Cardiac fibroblast (primary cell): ENCODE results near the gene IGF2R.
A peak's percentile ranks its signal among the peaks of the same experiment; 100 is the strongest.

Experiments
- DNase-seq, 2 donors: peaks; one replicate each; pipeline versions ENCODE4 v3.0.0 to v3.0.0-alpha.2; 2010; ENCODE audit warnings: low read depth in 2 of 2
- H3K4me3 ChIP-seq, 2 donors: replicated peaks in 1 of 2; 1 replicate in 1 of 2; 2 replicates in 1 of 2; pipeline ENCODE4 v1.5.1; 2011; ENCODE audit warnings: low read depth in 2 of 2, low read length in 2 of 2, mild to moderate bottlenecking in 2 of 2, moderate library complexity in 1 of 2
- TF ChIP-seq, protein P1 (sequence below): IDR thresholded peaks from one replicate; pipeline ENCODE4 v1.5.1; 2011; ENCODE audit warnings: low read depth, mild to moderate bottlenecking, low read length, inconsistent platforms

The IGF2R gene

DNA sequence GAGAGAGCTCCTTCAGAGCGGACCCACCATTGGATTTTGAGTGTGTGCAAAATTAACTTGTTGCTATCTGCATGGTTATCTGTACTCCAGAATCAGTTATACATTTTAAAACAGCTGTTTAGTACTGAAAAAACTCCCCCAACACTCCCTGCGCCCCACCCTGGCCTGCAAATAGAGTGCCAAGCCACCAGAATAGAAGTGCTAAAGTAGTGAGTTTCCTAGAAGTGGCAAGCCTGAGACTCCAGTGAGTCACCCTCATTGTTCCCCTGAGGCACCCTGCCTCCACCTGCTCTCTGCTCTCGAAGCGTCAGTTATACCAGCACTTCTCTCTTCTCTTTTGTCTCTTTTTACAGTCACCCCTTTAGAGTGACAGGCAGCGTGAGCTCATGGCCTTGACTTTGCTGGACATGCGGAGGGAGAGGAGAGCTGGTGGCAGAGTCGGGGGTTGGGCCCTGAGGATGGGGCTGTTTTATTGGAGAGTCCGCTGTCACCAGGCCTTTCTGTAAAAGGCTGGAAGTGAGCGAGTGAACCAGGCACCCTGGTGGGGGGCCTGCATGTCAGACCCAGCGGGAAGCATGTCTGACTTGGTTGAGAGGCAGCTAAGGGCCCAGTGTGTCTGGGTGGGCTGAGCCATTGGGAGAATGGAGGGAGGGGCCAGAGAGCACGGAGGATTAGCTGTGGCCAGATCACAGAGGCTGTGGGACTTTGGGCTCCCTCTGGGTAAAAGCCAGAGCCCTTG is 10.4 kb downstream of the IGF2R start:
- peak; percentile 28 to 82 for DNase-seq
- TF ChIP-seq, protein P1, sequence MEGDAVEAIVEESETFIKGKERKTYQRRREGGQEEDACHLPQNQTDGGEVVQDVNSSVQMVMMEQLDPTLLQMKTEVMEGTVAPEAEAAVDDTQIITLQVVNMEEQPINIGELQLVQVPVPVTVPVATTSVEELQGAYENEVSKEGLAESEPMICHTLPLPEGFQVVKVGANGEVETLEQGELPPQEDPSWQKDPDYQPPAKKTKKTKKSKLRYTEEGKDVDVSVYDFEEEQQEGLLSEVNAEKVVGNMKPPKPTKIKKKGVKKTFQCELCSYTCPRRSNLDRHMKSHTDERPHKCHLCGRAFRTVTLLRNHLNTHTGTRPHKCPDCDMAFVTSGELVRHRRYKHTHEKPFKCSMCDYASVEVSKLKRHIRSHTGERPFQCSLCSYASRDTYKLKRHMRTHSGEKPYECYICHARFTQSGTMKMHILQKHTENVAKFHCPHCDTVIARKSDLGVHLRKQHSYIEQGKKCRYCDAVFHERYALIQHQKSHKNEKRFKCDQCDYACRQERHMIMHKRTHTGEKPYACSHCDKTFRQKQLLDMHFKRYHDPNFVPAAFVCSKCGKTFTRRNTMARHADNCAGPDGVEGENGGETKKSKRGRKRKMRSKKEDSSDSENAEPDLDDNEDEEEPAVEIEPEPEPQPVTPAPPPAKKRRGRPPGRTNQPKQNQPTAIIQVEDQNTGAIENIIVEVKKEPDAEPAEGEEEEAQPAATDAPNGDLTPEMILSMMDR, result no peak
- no peak overlapping the region for H3K4me3 ChIP-seq

GRCh38 chr6:159980474-159980873 is 11.6 kb downstream of the IGF2R start:
- DNase-seq, result no peak
- TF ChIP-seq, protein P1, result no peak
- H3K4me3 ChIP-seq, result no peak overlapping the region

- no peak for DNase-seq
- H3K4me3 ChIP-seq, result no peak overlapping the region
- TF ChIP-seq, protein P1, result no peak
These were observed 12.2 kb downstream of the IGF2R start for GRCh38 chr6:159981071-159981402.

DNA sequence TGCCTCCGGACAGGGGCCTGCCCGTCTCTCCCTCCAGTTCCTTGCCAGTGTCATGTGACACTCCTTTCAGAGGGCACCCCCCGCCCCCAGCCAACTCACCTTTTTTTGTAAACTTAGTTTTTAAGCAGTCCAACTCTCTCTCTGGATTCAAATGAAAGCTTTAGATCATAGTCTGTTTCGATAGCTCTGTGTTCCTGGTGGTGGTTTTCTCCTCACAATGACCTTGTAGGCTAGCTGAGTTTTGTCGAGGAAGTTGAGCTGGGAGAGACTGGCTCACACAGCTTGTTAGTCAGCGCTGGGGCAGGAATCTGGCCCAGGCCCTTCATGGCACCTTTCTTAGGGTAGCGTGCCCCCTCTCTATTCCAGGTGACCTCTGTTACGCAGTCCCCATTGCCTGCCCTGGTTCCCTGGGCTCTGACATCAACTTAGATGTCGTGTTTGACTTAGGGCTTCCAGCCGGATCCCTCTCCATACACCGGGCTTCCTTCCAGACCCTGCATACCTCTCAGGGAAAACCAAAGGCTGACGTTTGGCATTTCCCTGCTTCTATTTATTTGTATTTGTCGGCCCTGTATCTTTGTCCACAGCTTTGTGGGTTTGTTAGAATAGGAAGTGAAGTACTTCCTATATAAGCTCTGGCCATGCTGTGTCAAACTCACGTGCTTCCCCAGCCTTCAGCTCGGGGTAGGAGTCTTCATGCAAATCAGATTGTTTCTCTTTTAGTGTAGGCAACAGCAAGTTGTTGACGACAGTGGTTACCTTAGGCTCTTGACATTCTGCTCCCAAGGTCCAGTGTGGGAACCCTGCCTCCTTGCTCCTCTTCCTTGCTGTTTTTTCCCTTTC is 12.7 kb downstream of the IGF2R start:
- H3K4me3 ChIP-seq, result peak overlapping the region in 1 of 2 donors; percentile 0
- TF ChIP-seq, protein P1, result no peak
- DNase-seq, result peak; percentile 68 to 86

GRCh38 chr6:159982731-159983506 is 14.0 kb downstream of the IGF2R start:
- H3K4me3 ChIP-seq, result no peak overlapping the region
- peak; percentile 66 to 85 for DNase-seq
- TF ChIP-seq, protein P1, result no peak

GRCh38 chr6:159983641-159984080 is 14.8 kb downstream of the IGF2R start:
- TF ChIP-seq, protein P1, result no peak
- H3K4me3 ChIP-seq, result no peak overlapping the region
- peak in 1 of 2 donors; percentile 68 for DNase-seq
